ENCODE results near the gene ADCK2.
"Not testable (repeated sequence)": the region's sequence is repeated elsewhere in the genome, so short reads cannot be mapped to it uniquely, and the experiment has no call there.

ADCK2 gene

GRCh38 chr7:140743255-140743654, 70.5 kb downstream of the ADCK2 start:
- no CpG with 5 or more reads among the region's 4 CpGs for WGBS (ENCODE audit: insufficient coverage, insufficient read length)
- not testable (repeated sequence) for H3K4me1 ChIP-seq (ENCODE audit: control insufficient read depth, insufficient read depth, low read length); H3K36me3 ChIP-seq (ENCODE audit: control insufficient read depth, insufficient read depth, low read length); H3K27me3 ChIP-seq (ENCODE audit: control insufficient read depth, insufficient read depth, low read length); DNase-seq (ENCODE audit: low read depth, low spot score); H3K9me3 ChIP-seq (ENCODE audit: control insufficient read depth, insufficient read depth, low read length); H3K27ac ChIP-seq (ENCODE audit: low read length); H3K4me3 ChIP-seq (ENCODE audit: low read length)

GRCh38 chr7:140744005-140744404, 71.3 kb downstream of the ADCK2 start:
- no CpG with 5 or more reads among the region's 2 CpGs for WGBS (ENCODE audit: insufficient coverage, insufficient read length)
- no peak overlapping the region for H3K4me3 ChIP-seq (ENCODE audit: low read length)
- H3K27me3 ChIP-seq (ENCODE audit: control insufficient read depth, insufficient read depth, low read length) = no peaks in the 10 kb centered on the region
- H3K4me1 ChIP-seq (ENCODE audit: control insufficient read depth, insufficient read depth, low read length) = no peaks in the 10 kb centered on the region
- H3K27ac ChIP-seq (ENCODE audit: low read length) = no peak overlapping the region
- no peaks in the 10 kb centered on the region for H3K36me3 ChIP-seq (ENCODE audit: control insufficient read depth, insufficient read depth, low read length)
- no peak for DNase-seq (ENCODE audit: low read depth, low spot score)
- H3K9me3 ChIP-seq (ENCODE audit: control insufficient read depth, insufficient read depth, low read length) = no peaks in the 10 kb centered on the region
